Prostate gland (tissue), 2 donors: ENCODE measurements around the gene UBAC2.

ENCODE experiments used
- CTCF ChIP-seq, 4 experiments: fragments of 200-600 bp in 2 of 4; fragments of 450-650 bp in 2 of 4; sonication (generic) in 2 of 4; IDR thresholded peaks; 1 replicate in 3 of 4; 2 replicates in 1 of 4; pipeline ENCODE4 v1.5.1; 2016 to 2019; ENCODE audit warnings: antibody characterized with exemption in 4 of 4, mild to moderate bottlenecking in 2 of 4, moderate library complexity in 2 of 4
- POLR2A ChIP-seq: fragments of 450-650 bp; IDR thresholded peaks from one replicate; pipeline ENCODE4 v1.6.1; 2016; ENCODE audit warnings: antibody characterized with exemption, mild to moderate bottlenecking

GRCh38 chr13:99226513-99226912, 25.9 kb downstream of the UBAC2 start:
- TF ChIP-seq CTCF (IDR thresholded peaks at IDR 0.05): no peak
- no peak for TF ChIP-seq POLR2A
